GM23248 (cell line): ENCODE results near the gene TMEM254. TPM values are rescaled to one million over a fixed set of nuclear protein-coding genes. Genes with fewer than 3 reads are reported as not detected.

Source experiments
- DNase-seq: peaks from one replicate; pipeline ENCODE4 v3.0.0-alpha.2; 2015
- H2AFZ ChIP-seq: fragments of 200-600 bp; sonication (generic); 2 replicates; pipeline ENCODE4 v1.6.1; 2016; ENCODE audit warnings: antibody characterized with exemption
- H3F3A ChIP-seq: fragments of 200-600 bp; sonication (generic); 2 replicates; pipeline ENCODE4 v1.6.1; 2016; ENCODE audit warnings: mild to moderate bottlenecking, antibody characterized with exemption, mixed run types; ENCODE audit not compliant: insufficient read depth
- H3K27ac ChIP-seq: fragments of 200-600 bp; sonication (generic); 2 replicates; pipeline ENCODE4 v1.5.1; 2016; ENCODE audit warnings: mild to moderate bottlenecking
- H3K27me3 ChIP-seq: fragments of 200-600 bp; sonication (generic); replicated peaks from 2 replicates; pipeline ENCODE4 v1.6.1; 2016; ENCODE audit warnings: mild to moderate bottlenecking; ENCODE audit not compliant: insufficient read depth
- H3K36me3 ChIP-seq: fragments of 200-600 bp; sonication (generic); 2 replicates; pipeline ENCODE4 v1.6.1; 2016; ENCODE audit warnings: low read depth, mild to moderate bottlenecking
- H3K4me1 ChIP-seq: fragments of 200-600 bp; sonication (generic); 2 replicates; pipeline ENCODE4 v1.6.1; 2016; ENCODE audit warnings: mild to moderate bottlenecking; ENCODE audit not compliant: insufficient read depth
- H3K4me2 ChIP-seq: fragments of 200-600 bp; sonication (generic); one replicate; pipeline ENCODE4 v1.6.1; 2016; ENCODE audit warnings: mild to moderate bottlenecking; ENCODE audit not compliant: unreplicated experiment
- H3K4me3 ChIP-seq: fragments of 200-600 bp; sonication (generic); 2 replicates; pipeline ENCODE4 v1.5.1; 2016; ENCODE audit warnings: mild to moderate bottlenecking
- H3K79me2 ChIP-seq: fragments of 200-600 bp; sonication (generic); 2 replicates; pipeline ENCODE4 v1.6.1; 2016; ENCODE audit warnings: mild to moderate bottlenecking; ENCODE audit not compliant: insufficient read depth
- H3K9ac ChIP-seq: fragments of 200-600 bp; sonication (generic); 2 replicates; pipeline ENCODE4 v1.6.1; 2016; ENCODE audit warnings: mild to moderate bottlenecking
- H3K9me2 ChIP-seq: fragments of 200-600 bp; sonication (generic); 2 replicates; pipeline ENCODE4 v1.6.1; 2016; ENCODE audit warnings: mixed run types, mild to moderate bottlenecking, moderate library complexity; ENCODE audit not compliant: insufficient read depth
- H3K9me3 ChIP-seq: fragments of 200-600 bp; sonication (generic); one replicate; pipeline ENCODE4 v1.6.1; 2017; ENCODE audit warnings: low read depth
- H4K20me1 ChIP-seq: fragments of 200-600 bp; sonication (generic); 2 replicates; pipeline ENCODE4 v1.6.0; 2016; ENCODE audit not compliant: insufficient read depth
- EZH2 ChIP-seq: fragments of 200-600 bp; sonication (generic); IDR thresholded peaks from 2 replicates; pipeline ENCODE4 v1.6.1; 2018; ENCODE audit warnings: antibody characterized with exemption, mild to moderate bottlenecking; ENCODE audit not compliant: insufficient read depth, poor library complexity, severe bottlenecking
- EZH2phosphoT487 ChIP-seq: fragments of 200-600 bp; sonication (generic); IDR thresholded peaks from 2 replicates; pipeline ENCODE4 v1.6.1; 2018; ENCODE audit warnings: antibody characterized with exemption, moderate library complexity, mild to moderate bottlenecking, low read depth; ENCODE audit not compliant: insufficient read depth
- WGBS, 2 experiments: methylation state at CpG; one replicate each; pipeline ENCODE4 v1.1.6; 2015 to 2017; ENCODE audit warnings: low lambda C conversion rate in 2 of 2, low coverage in 1 of 2; ENCODE audit errors: missing lambda C conversion rate in 2 of 2; 5-methylcytosine and 5-hydroxymethylcytosine counted together
- in situ Hi-C: fragments of 300-500 bp; cut with MboI; formaldehyde crosslinking; loops from 2 replicates; pipeline ENCODE4 v1.15.0; 2020
- polyA plus RNA-seq: library from polyadenylated mRNA; unstranded; fragments of >200 nt; fragmentation: Nextera tagmentation; extraction: Ambion mirVana; gene quantifications from 2 replicates; pipeline ENCODE4 v1.2.1, GENCODE V29; 2016
- total RNA-seq: library from RNA; depleted of rRNA; stranded (reverse); fragments of >200 nt; shearing (Covaris generic); gene quantifications from 2 replicates; pipeline ENCODE4 v1.2.3, GENCODE V29; 2014

TMEM254 gene
- total and polyA plus RNA-seq, 2 experiments from 2014 or later, result 18.4 to 39.2 TPM

- no peaks in the 10 kb centered on the region for H3K79me2 ChIP-seq
- H3K4me1 ChIP-seq, result peaks cover 20% of the 10 kb centered on the region
- H4K20me1 ChIP-seq, result no peaks in the 10 kb centered on the region
- DNase-seq, result no peak
- no peak overlapping the region for H3K27ac ChIP-seq
- no peaks in the 10 kb centered on the region for H3K9me2 ChIP-seq
- H3K36me3 ChIP-seq, result no peaks in the 10 kb centered on the region
- H3K9me3 ChIP-seq, result no peaks in the 10 kb centered on the region
- TF ChIP-seq EZH2phosphoT487 (no peak), EZH2 (no peak)
- 89 to 91% methylated on average over 9 of the region's 9 CpGs for WGBS, 2 experiments
- no peaks in the 10 kb centered on the region for H3K27me3 ChIP-seq
- in situ Hi-C loops, result no loop called here
- H3K4me3 ChIP-seq, result no peak overlapping the region
- H3K4me2 ChIP-seq, result no peak overlapping the region
- H3F3A ChIP-seq, result peaks cover 16% of the 10 kb centered on the region
- no peak overlapping the region for H3K9ac ChIP-seq
- no peak overlapping the region for H2AFZ ChIP-seq
Observed at GRCh38 chr10:80100116-80100515, 21.7 kb downstream of the TMEM254 start.

GRCh38 chr10:80100861-80101695 lies 22.6 kb downstream of the TMEM254 start:
- Histone ChIP-seq H3K79me2 (no peaks in the 10 kb centered on the region), H3K4me2 (no peak overlapping the region)

GRCh38 chr10:80104066-80104926 lies 25.8 kb downstream of the TMEM254 start:
- peak overlapping the region; percentile 79 for H2AFZ ChIP-seq

More at GRCh38 chr10:80100861-80101695, 22.6 kb downstream of the TMEM254 start:
- no peaks in the 10 kb centered on the region for H3K36me3 ChIP-seq
- no peaks in the 10 kb centered on the region for H4K20me1 ChIP-seq
- H3K27ac ChIP-seq, result no peak overlapping the region
- no peaks in the 10 kb centered on the region for H3K27me3 ChIP-seq
- no peaks in the 10 kb centered on the region for H3K9me2 ChIP-seq
- H3K9me3 ChIP-seq, result no peaks in the 10 kb centered on the region
- H3K4me1 ChIP-seq, result peaks cover 28% of the 10 kb centered on the region
- DNase-seq, result no peak
- 82 to 85% methylated on average over 15 of the region's 15 CpGs for WGBS, 2 experiments
- in situ Hi-C loops, result no loop called here
- no peak for TF ChIP-seq EZH2
- no peak for TF ChIP-seq EZH2phosphoT487
- H3F3A ChIP-seq, result peaks cover 16% of the 10 kb centered on the region
- no peak overlapping the region for H3K9ac ChIP-seq
- H3K4me3 ChIP-seq, result no peak overlapping the region
- H2AFZ ChIP-seq, result no peak overlapping the region

GRCh38 chr10:80108576-80109239 lies 30.2 kb downstream of the TMEM254 start:
- Histone ChIP-seq H3K36me3 (no peaks in the 10 kb centered on the region), H3K4me1 (peaks cover 31% of the 10 kb centered on the region), H3K4me3 (no peak overlapping the region), H4K20me1 (no peaks in the 10 kb centered on the region), H3K9me3 (no peaks in the 10 kb centered on the region), H3K27me3 (no peaks in the 10 kb centered on the region), H2AFZ (no peak overlapping the region), H3K79me2 (no peaks in the 10 kb centered on the region), H3K9me2 (no peaks in the 10 kb centered on the region), H3F3A (peaks cover 6% of the 10 kb centered on the region), H3K4me2 (no peak overlapping the region), H3K27ac (no peak overlapping the region), H3K9ac (no peak overlapping the region)
- peak; percentile 20 for DNase-seq
- in situ Hi-C loops, result no loop called here
- 65 to 71% methylated on average over 7 to 8 of the region's 8 CpGs for WGBS, 2 experiments
- TF ChIP-seq EZH2phosphoT487 (no peak), EZH2 (no peak)

More at GRCh38 chr10:80104066-80104926, 25.8 kb downstream of the TMEM254 start:
- WGBS, 2 experiments, result 3 to 5% methylated on average over 10 of the region's 10 CpGs
- no peaks in the 10 kb centered on the region for H3K79me2 ChIP-seq
- H3K9me2 ChIP-seq, result no peaks in the 10 kb centered on the region
- TF ChIP-seq EZH2phosphoT487, result 0 out of 2 replicates have a peak, but pooled peaks have one; percentile 72
- no peak for TF ChIP-seq EZH2
- H3K4me2 ChIP-seq, result peak overlapping the region; percentile 68
- H4K20me1 ChIP-seq, result no peaks in the 10 kb centered on the region
- H3K4me3 ChIP-seq, result peak overlapping the region; percentile 51
- peak overlapping the region; percentile 94 for H3K27ac ChIP-seq
- H3K27me3 ChIP-seq, result no peaks in the 10 kb centered on the region
- H3F3A ChIP-seq, result peaks cover 16% of the 10 kb centered on the region
- peaks cover 28% of the 10 kb centered on the region for H3K4me1 ChIP-seq
- H3K36me3 ChIP-seq, result no peaks in the 10 kb centered on the region
- no peaks in the 10 kb centered on the region for H3K9me3 ChIP-seq
- in situ Hi-C loops, result no loop called here
- DNase-seq, result peak; percentile 94
- peak overlapping the region; percentile 73 for H3K9ac ChIP-seq
